GM19467 (cell line): ENCODE data around the gene MCCC1.

Source experiments
- ATAC-seq: cut with Tn5 transposase; IDR thresholded peaks from one replicate; pipeline ENCODE4 v1.9.1; 2021; ENCODE audit warnings: mild to moderate bottlenecking, moderate library complexity; ENCODE audit not compliant: unreplicated experiment

Gene MCCC1

GRCh38 chr3:183058351-183058750, 40.9 kb downstream of the MCCC1 start:
- no peak for ATAC-seq

GRCh38 chr3:183050706-183051105, 48.6 kb downstream of the MCCC1 start:
- no peak for ATAC-seq

GRCh38 chr3:183046883-183047282, 52.4 kb downstream of the MCCC1 start:
- no peak for ATAC-seq

GRCh38 chr3:183044547-183045229, 54.6 kb downstream of the MCCC1 start:
- peak; percentile 97 for ATAC-seq

GRCh38 chr3:183038757-183039156, 60.5 kb downstream of the MCCC1 start:
- ATAC-seq: peak; percentile 12

- peak; percentile 73 for ATAC-seq
Observed at GRCh38 chr3:183038221-183038620, 61.1 kb downstream of the MCCC1 start.

- ATAC-seq: no peak
Observed at GRCh38 chr3:183033746-183034145, 65.5 kb downstream of the MCCC1 start.

GRCh38 chr3:183032880-183033555, 66.3 kb downstream of the MCCC1 start:
- ATAC-seq: no peak

- no peak for ATAC-seq
Observed at GRCh38 chr3:183031826-183032225, 67.5 kb downstream of the MCCC1 start.

- ATAC-seq: no peak
Observed at GRCh38 chr3:183028416-183028815, 70.9 kb downstream of the MCCC1 start.

GRCh38 chr3:183027276-183027675, 72.0 kb downstream of the MCCC1 start:
- no peak for ATAC-seq

- ATAC-seq: no peak
Observed at GRCh38 chr3:183022936-183023516, 76.3 kb downstream of the MCCC1 start.

- ATAC-seq: no peak
Observed at GRCh38 chr3:183018421-183019192, 80.7 kb downstream of the MCCC1 start.

- no peak for ATAC-seq
Observed at GRCh38 chr3:183015185-183015584, 84.1 kb downstream of the MCCC1 start.

- no peak for ATAC-seq
Observed at GRCh38 chr3:183013856-183014255, 85.4 kb downstream of the MCCC1 start.

- no peak for ATAC-seq
Observed at GRCh38 chr3:183013074-183013473, 86.2 kb downstream of the MCCC1 start.

- ATAC-seq: no peak
Observed at GRCh38 chr3:183008800-183009199, 90.5 kb downstream of the MCCC1 start.

GRCh38 chr3:183008303-183008702, 91.0 kb downstream of the MCCC1 start:
- ATAC-seq: no peak

GRCh38 chr3:183006396-183007002, 92.8 kb downstream of the MCCC1 start:
- ATAC-seq: no peak

GRCh38 chr3:182999767-183000166, 99.5 kb downstream of the MCCC1 start:
- ATAC-seq: no peak
